Stimulated activated CD8-positive, alpha-beta memory T cell treated with anti-CD3 and anti-CD28 coated beads, Interleukin-15, amount 100 ng/mL, for 1 hour (primary cell): ENCODE measurements around the gene CEACAM4.

Experiments used
- DNase-seq: peaks from one replicate; pipeline ENCODE4 v3.0.0-alpha.2; 2020; ENCODE audit warnings: low read depth

Gene CEACAM4

GRCh38 chr19:41617941-41618730, 8.7 kb downstream of the CEACAM4 start:
- DNase-seq = no peak

- DNase-seq = no peak
These were observed 9.9 kb downstream of the CEACAM4 start for GRCh38 chr19:41616792-41617621.

GRCh38 chr19:41615207-41615606, 11.7 kb downstream of the CEACAM4 start:
- DNase-seq = no peak

GRCh38 chr19:41612483-41612882, 14.4 kb downstream of the CEACAM4 start:
- no peak for DNase-seq

- DNase-seq = no peak
These were observed 16.1 kb downstream of the CEACAM4 start for GRCh38 chr19:41610789-41611188.

GRCh38 chr19:41607668-41608067, 19.2 kb downstream of the CEACAM4 start:
- DNase-seq = no peak

- no peak for DNase-seq
These were observed 20.5 kb downstream of the CEACAM4 start for GRCh38 chr19:41606215-41606837.

GRCh38 chr19:41604831-41605230, 22.0 kb downstream of the CEACAM4 start:
- no peak for DNase-seq

GRCh38 chr19:41601771-41602170, 25.1 kb downstream of the CEACAM4 start:
- no peak for DNase-seq

GRCh38 chr19:41599175-41599966, 27.5 kb downstream of the CEACAM4 start:
- no peak for DNase-seq

- DNase-seq = peak; percentile 59
These were observed 29.3 kb downstream of the CEACAM4 start for GRCh38 chr19:41597600-41598041.

GRCh38 chr19:41595890-41596280, 31.0 kb downstream of the CEACAM4 start:
- DNase-seq = no peak

- peak; percentile 40 for DNase-seq
These were observed 31.5 kb downstream of the CEACAM4 start for GRCh38 chr19:41595258-41595889.

- no peak for DNase-seq
These were observed 34.8 kb downstream of the CEACAM4 start for GRCh38 chr19:41591951-41592562.

- no peak for DNase-seq
These were observed 35.9 kb downstream of the CEACAM4 start for GRCh38 chr19:41590936-41591335.

GRCh38 chr19:41589371-41589770, 37.5 kb downstream of the CEACAM4 start:
- DNase-seq = no peak

GRCh38 chr19:41588497-41589209, 38.2 kb downstream of the CEACAM4 start:
- no peak for DNase-seq

- DNase-seq = no peak
These were observed 39.0 kb downstream of the CEACAM4 start for GRCh38 chr19:41587838-41588210.

- DNase-seq = no peak
These were observed 39.6 kb downstream of the CEACAM4 start for GRCh38 chr19:41587101-41587837.

- no peak for DNase-seq
These were observed 40.8 kb downstream of the CEACAM4 start for GRCh38 chr19:41586064-41586463.
